GM21723 (cell line): ENCODE data around the gene KDM4F.

Source experiments
- ATAC-seq: cut with Tn5 transposase; IDR thresholded peaks from one replicate; pipeline ENCODE4 v1.9.1; 2021; ENCODE audit warnings: mild to moderate bottlenecking, moderate library complexity; ENCODE audit not compliant: unreplicated experiment

KDM4F gene

GRCh38 chr11:95059046-95059445 lies 9.8 kb downstream of the KDM4F start:
- no peak for ATAC-seq

- no peak for ATAC-seq
Measured at GRCh38 chr11:95065336-95065735, 16.1 kb downstream of the KDM4F start.

- peak; percentile 44 for ATAC-seq
Measured at GRCh38 chr11:95066716-95067038, 17.5 kb downstream of the KDM4F start, which contains the start of gene SRSF8. TSS of gene SRSF8 (plus strand) at chr11:95066919. CDS start at chr11:95067227, 308 bp downstream.

- ATAC-seq: peak; percentile 65
Measured at GRCh38 chr11:95067039-95067840, 18.0 kb downstream of the KDM4F start.

- peak; percentile 4 for ATAC-seq
Measured at GRCh38 chr11:95067841-95068219, 18.6 kb downstream of the KDM4F start.

GRCh38 chr11:95068549-95068948 lies 19.3 kb downstream of the KDM4F start:
- peak; percentile 79 for ATAC-seq

- ATAC-seq: no peak
Measured at GRCh38 chr11:95070471-95070870, 21.2 kb downstream of the KDM4F start.

- ATAC-seq: no peak
Measured at GRCh38 chr11:95072948-95073347, 23.7 kb downstream of the KDM4F start.

- no peak for ATAC-seq
Measured at GRCh38 chr11:95074792-95075563, 25.8 kb downstream of the KDM4F start.

GRCh38 chr11:95076416-95076815 lies 27.2 kb downstream of the KDM4F start:
- peak; percentile 65 for ATAC-seq

- ATAC-seq: no peak
Measured at GRCh38 chr11:95076981-95077380, 27.8 kb downstream of the KDM4F start.

GRCh38 chr11:95078526-95078925 lies 29.3 kb downstream of the KDM4F start:
- no peak for ATAC-seq

GRCh38 chr11:95081010-95081409 lies 31.8 kb downstream of the KDM4F start:
- no peak for ATAC-seq

- no peak for ATAC-seq
Measured at GRCh38 chr11:95081412-95081811, 32.2 kb downstream of the KDM4F start.

- no peak for ATAC-seq
Measured at GRCh38 chr11:95082576-95083001, 33.4 kb downstream of the KDM4F start.

- ATAC-seq: peak; percentile 43
Measured at GRCh38 chr11:95084509-95084908, 35.3 kb downstream of the KDM4F start.

- ATAC-seq: no peak
Measured at GRCh38 chr11:95085117-95085816, 36.0 kb downstream of the KDM4F start.

GRCh38 chr11:95086151-95086550 lies 36.9 kb downstream of the KDM4F start:
- ATAC-seq: no peak

- no peak for ATAC-seq
Measured at GRCh38 chr11:95086836-95087570, 37.8 kb downstream of the KDM4F start.

GRCh38 chr11:95088946-95089619 lies 39.9 kb downstream of the KDM4F start:
- ATAC-seq: peak; percentile 53
